GM12878 (cell line): ENCODE data around the gene CAMKK1. TPM values are rescaled to one million over a fixed set of nuclear protein-coding genes. Genes with fewer than 3 reads are reported as not detected.

Experiments
- ATAC-seq: fragments of 200-7000 bp; cut with Tn5 transposase; 3 replicates; pipeline ENCODE4 v1.9.1; 2020; ENCODE audit warnings: mild to moderate bottlenecking, moderate library complexity
- BruUV-seq: library from RNA; stranded (reverse); fragments of 400-500 nt; replicated peaks from 2 replicates; lab custom pipeline; 2021; lab: Mats Ljungman, UMichigan
- CTCF ChIA-PET: fragments of 300-600 bp; sonication (Branson Sonifier 250); formaldehyde crosslinking; extraction: SDS; loops from one replicate; lab custom pipeline; 2021; ENCODE audit warnings: inconsistent platforms; lab: Yijun Ruan, JAX
- POLR2A ChIA-PET: fragments of 350-600 bp; formaldehyde crosslinking; extraction: SDS; loops from one replicate; lab custom pipeline; 2021; ENCODE audit warnings: inconsistent platforms; lab: Charles Lee
- RAD21 ChIA-PET: fragments of 300-600 bp; sonication (Branson Sonifier 250); formaldehyde crosslinking; loops from one replicate; lab custom pipeline; 2023; ENCODE audit warnings: antibody characterized with exemption; ENCODE audit not compliant: unreplicated experiment; lab: Charles Lee
- SMC1A ChIA-PET: fragments of 300-600 bp; sonication (Branson Sonifier 250); formaldehyde crosslinking; loops from one replicate; lab custom pipeline; 2023; ENCODE audit not compliant: unreplicated experiment, uncharacterized antibody; lab: Charles Lee
- DNase-seq: peaks from one replicate; pipeline ENCODE4 v3.0.0-alpha.2; 2011; ENCODE audit warnings: low read depth, low spot score
- FAIRE-seq: peaks from 3 replicates; lab custom pipeline; 2011; peaks lifted over from hg19 to GRCh38; lab: Jason Lieb, UNC
- H2AFZ ChIP-seq: 2 replicates; pipeline ENCODE4 v1.6.0; 2011; ENCODE audit warnings: low read depth, low read length, control low read depth; ENCODE audit not compliant: control insufficient read depth
- H3K27ac ChIP-seq: 2 replicates; pipeline ENCODE4 v1.5.1; 2011; ENCODE audit warnings: control low read depth; ENCODE audit not compliant: control insufficient read depth, insufficient read depth
- H3K27me3 ChIP-seq, 2 experiments: replicated peaks in 1 of 2; 2 replicates each; pipeline versions ENCODE4 v1.6.0 to v1.6.1; 2011; ENCODE audit warnings: low read length in 1 of 2; ENCODE audit not compliant: control insufficient read depth in 2 of 2, insufficient read depth in 2 of 2
- H3K36me3 ChIP-seq, 2 experiments: 2 replicates each; pipeline ENCODE4 v1.5.1; 2011; ENCODE audit warnings: low read length in 1 of 2; ENCODE audit not compliant: control insufficient read depth in 2 of 2, insufficient read depth in 2 of 2
- H3K4me1 ChIP-seq: 2 replicates; pipeline ENCODE4 v1.6.1; 2011; ENCODE audit warnings: mild to moderate bottlenecking, low read length, moderate library complexity, mixed read lengths; ENCODE audit not compliant: control insufficient read depth, insufficient read depth
- H3K4me2 ChIP-seq: 2 replicates; pipeline ENCODE4 v1.6.0; 2011; ENCODE audit warnings: control low read depth; ENCODE audit not compliant: control insufficient read depth, insufficient read depth
- H3K4me3 ChIP-seq: fragments of 200-600 bp; sonication (generic); 2 replicates; pipeline ENCODE4 v1.5.1; 2016
- H3K79me2 ChIP-seq: 2 replicates; pipeline ENCODE4 v1.6.0; 2011; ENCODE audit warnings: low read length; ENCODE audit not compliant: control insufficient read depth, insufficient read depth
- H3K9ac ChIP-seq: 2 replicates; pipeline ENCODE4 v1.8.0; 2011; ENCODE audit warnings: low read length, control low read depth, mixed read lengths; ENCODE audit not compliant: control insufficient read depth, insufficient read depth
- H3K9me3 ChIP-seq: replicated peaks from 3 replicates; pipeline ENCODE4 v1.5.1; 2011; ENCODE audit warnings: mild to moderate bottlenecking, low read length; ENCODE audit not compliant: control insufficient read depth, insufficient read depth
- H4K20me1 ChIP-seq: 2 replicates; pipeline ENCODE4 v1.6.0; 2011; ENCODE audit not compliant: control insufficient read depth, insufficient read depth
- CBFB ChIP-seq: IDR thresholded peaks from 2 replicates; pipeline ENCODE4 v1.6.1; 2016; ENCODE audit warnings: antibody characterized with exemption, low read depth
- CBX3 ChIP-seq: fragments of 200-600 bp; sonication (generic); IDR thresholded peaks from 2 replicates; pipeline ENCODE4 v1.6.1; 2016; ENCODE audit warnings: low read depth, borderline replicate concordance
- LARP7 ChIP-seq: fragments of 450-650 bp; IDR thresholded peaks from 2 replicates; pipeline ENCODE4 v1.6.1; 2017; ENCODE audit warnings: mild to moderate bottlenecking
- MTA3 ChIP-seq: IDR thresholded peaks from 2 replicates; pipeline ENCODE4 v1.6.1; 2012; ENCODE audit warnings: low read length, inconsistent platforms, borderline replicate concordance
- MYC ChIP-seq: IDR thresholded peaks from 2 replicates; pipeline ENCODE4 v1.6.1; 2011; ENCODE audit warnings: mild to moderate bottlenecking, low read length, moderate library complexity, inconsistent platforms; ENCODE audit not compliant: insufficient read depth, insufficient replicate concordance, insufficient read length, severe bottlenecking
- NFIC ChIP-seq: IDR thresholded peaks from 2 replicates; pipeline ENCODE4 v1.6.1; 2012; ENCODE audit warnings: low read depth, mild to moderate bottlenecking, inconsistent platforms, low read length, moderate library complexity
- PKNOX1 ChIP-seq: fragments of 450-650 bp; IDR thresholded peaks from 2 replicates; pipeline ENCODE4 v1.6.1; 2016; ENCODE audit warnings: mild to moderate bottlenecking
- RAD51 ChIP-seq: fragments of 450-650 bp; IDR thresholded peaks from 2 replicates; pipeline ENCODE4 v1.6.1; 2016; ENCODE audit warnings: moderate library complexity, mild to moderate bottlenecking, inconsistent platforms
- RBBP5 ChIP-seq: fragments of 200-600 bp; sonication (generic); conservative IDR thresholded peaks from 2 replicates; pipeline ENCODE4 v1.6.1; 2016
- SPI1 ChIP-seq: IDR thresholded peaks from 2 replicates; pipeline ENCODE4 v1.6.1; 2011; ENCODE audit warnings: low read depth, mild to moderate bottlenecking, low read length, moderate library complexity, borderline replicate concordance; ENCODE audit not compliant: insufficient read depth
- TBL1XR1 ChIP-seq: IDR thresholded peaks from 2 replicates; pipeline ENCODE4 v1.6.1; 2012; ENCODE audit warnings: low read depth, low read length, improper control_type of control experiment
- TCF7 ChIP-seq: IDR thresholded peaks from 2 replicates; pipeline ENCODE4 v1.6.1; 2014; ENCODE audit warnings: antibody characterized with exemption, borderline replicate concordance
- ZNF592 ChIP-seq: fragments of 450-650 bp; IDR thresholded peaks from 2 replicates; pipeline ENCODE4 v1.6.1; 2017; ENCODE audit warnings: mild to moderate bottlenecking, moderate library complexity
- WGBS: methylation state at CpG from one replicate; pipeline ENCODE4 v1.1.6; 2016; ENCODE audit warnings: low lambda C conversion rate; ENCODE audit not compliant: insufficient replicate concordance, insufficient coverage; ENCODE audit errors: missing lambda C conversion rate; 5-methylcytosine and 5-hydroxymethylcytosine counted together
- in situ Hi-C: fragments of 300-500 bp; cut with MboI; formaldehyde crosslinking; loops from 9 replicates; pipeline ENCODE4 v1.14.3; 2018; ENCODE audit warnings: mixed read lengths
- intact Hi-C: fragments of 100-400 bp; cut with micrococcal nuclease; formaldehyde crosslinking; loops from one replicate; pipeline ENCODE4 v1.14.2; 2022; ENCODE audit not compliant: unreplicated experiment
- polyA plus RNA-seq, 11 experiments: library from polyadenylated mRNA; depleted of rRNA in 4 of 11; unstranded in 6 of 11; stranded (reverse) in 5 of 11; fragments of >200 nt; fragmentation: Nextera tagmentation in 4 of 11; fragmentation: Illumina TruSeq in 1 of 11; extraction: Ambion mirVana in 4 of 11; extraction: Trizol in 1 of 11; gene quantifications; 1 replicate in 1 of 11; 2 replicates in 10 of 11; pipeline versions ENCODE4 v1.2.1 to v1.2.3, GENCODE V29; 2011 to 2016; ENCODE audit warnings: inconsistent platforms in 2 of 11, missing spikeins in 2 of 11, low read depth in 1 of 11
- total RNA-seq, 4 experiments: library from RNA; depleted of rRNA in 3 of 4; stranded (reverse); fragments of >200 nt in 3 of 4; fragmentation: Illumina TruSeq in 1 of 4; extraction: Trizol in 1 of 4; gene quantifications; 2 replicates each; pipeline versions ENCODE4 v1.2.1 to v1.2.3, GENCODE V29; 2013 to 2021
- TF ChIP-seq, protein P1 (sequence below): fragments of 450-650 bp; IDR thresholded peaks from 2 replicates; pipeline ENCODE4 v1.6.1; 2016; ENCODE audit warnings: mild to moderate bottlenecking
- TF ChIP-seq, protein P2 (sequence below), 3 experiments: IDR thresholded peaks in 2 of 3; conservative IDR thresholded peaks in 1 of 3; 2 replicates each; pipeline ENCODE4 v1.5.1; 2011; ENCODE audit warnings: low read depth in 3 of 3, low read length in 3 of 3, mild to moderate bottlenecking in 3 of 3, control low read depth in 2 of 3, moderate library complexity in 2 of 3, inconsistent platforms in 1 of 3, mixed read lengths in 1 of 3; ENCODE audit not compliant: control insufficient read depth in 2 of 3, insufficient read depth in 1 of 3; ENCODE audit errors: extremely low read depth in 1 of 3

The CAMKK1 gene
- total and polyA plus RNA-seq, 10 of the 15 experiments (the other 5 are each of a cell fraction or from before 2014, with no cell fraction given), result 0.06 to 0.84 (median 0.37) TPM

- SMC1A ChIA-PET, result interaction anchor here (6.5 kb wide), 1 partner anchor 111 kb away, joined by 79 read pairs; no protein-coding TSS in a partner anchor
- TF ChIP-seq PKNOX1, result no peak
- TF ChIP-seq, protein P1, sequence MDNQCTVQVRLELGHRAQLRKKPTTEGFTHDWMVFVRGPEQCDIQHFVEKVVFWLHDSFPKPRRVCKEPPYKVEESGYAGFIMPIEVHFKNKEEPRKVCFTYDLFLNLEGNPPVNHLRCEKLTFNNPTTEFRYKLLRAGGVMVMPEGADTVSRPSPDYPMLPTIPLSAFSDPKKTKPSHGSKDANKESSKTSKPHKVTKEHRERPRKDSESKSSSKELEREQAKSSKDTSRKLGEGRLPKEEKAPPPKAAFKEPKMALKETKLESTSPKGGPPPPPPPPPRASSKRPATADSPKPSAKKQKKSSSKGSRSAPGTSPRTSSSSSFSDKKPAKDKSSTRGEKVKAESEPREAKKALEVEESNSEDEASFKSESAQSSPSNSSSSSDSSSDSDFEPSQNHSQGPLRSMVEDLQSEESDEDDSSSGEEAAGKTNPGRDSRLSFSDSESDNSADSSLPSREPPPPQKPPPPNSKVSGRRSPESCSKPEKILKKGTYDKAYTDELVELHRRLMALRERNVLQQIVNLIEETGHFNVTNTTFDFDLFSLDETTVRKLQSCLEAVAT, result no peak
- no peak for TF ChIP-seq MTA3
- no peak for TF ChIP-seq RBBP5
- no peak for TF ChIP-seq TCF7
- TF ChIP-seq ZNF592, result no peak
- TF ChIP-seq RAD51, result no peak
- TF ChIP-seq, protein P2, sequence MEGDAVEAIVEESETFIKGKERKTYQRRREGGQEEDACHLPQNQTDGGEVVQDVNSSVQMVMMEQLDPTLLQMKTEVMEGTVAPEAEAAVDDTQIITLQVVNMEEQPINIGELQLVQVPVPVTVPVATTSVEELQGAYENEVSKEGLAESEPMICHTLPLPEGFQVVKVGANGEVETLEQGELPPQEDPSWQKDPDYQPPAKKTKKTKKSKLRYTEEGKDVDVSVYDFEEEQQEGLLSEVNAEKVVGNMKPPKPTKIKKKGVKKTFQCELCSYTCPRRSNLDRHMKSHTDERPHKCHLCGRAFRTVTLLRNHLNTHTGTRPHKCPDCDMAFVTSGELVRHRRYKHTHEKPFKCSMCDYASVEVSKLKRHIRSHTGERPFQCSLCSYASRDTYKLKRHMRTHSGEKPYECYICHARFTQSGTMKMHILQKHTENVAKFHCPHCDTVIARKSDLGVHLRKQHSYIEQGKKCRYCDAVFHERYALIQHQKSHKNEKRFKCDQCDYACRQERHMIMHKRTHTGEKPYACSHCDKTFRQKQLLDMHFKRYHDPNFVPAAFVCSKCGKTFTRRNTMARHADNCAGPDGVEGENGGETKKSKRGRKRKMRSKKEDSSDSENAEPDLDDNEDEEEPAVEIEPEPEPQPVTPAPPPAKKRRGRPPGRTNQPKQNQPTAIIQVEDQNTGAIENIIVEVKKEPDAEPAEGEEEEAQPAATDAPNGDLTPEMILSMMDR (IDR thresholded peaks at IDR 0.05 in 2 of 3, conservative IDR thresholded peaks at IDR 0.05 in 1 of 3; ENCODE audit: control insufficient read depth in 2 of 3, extremely low read depth in 1 of 3, insufficient read depth in 1 of 3, low read depth in 3 of 3, low read length in 3 of 3), result no peak
- no peak for TF ChIP-seq CBX3
- TF ChIP-seq CBFB, result no peak
- no peak for TF ChIP-seq TBL1XR1
- no peak for TF ChIP-seq MYC
- TF ChIP-seq SPI1, result no peak
- no peak for TF ChIP-seq NFIC
- TF ChIP-seq LARP7, result no peak
These were observed 44.5 kb downstream of the CAMKK1 start for GRCh38 chr17:3848229-3848835.

More at GRCh38 chr17:3848229-3848835, 44.5 kb downstream of the CAMKK1 start:
- Histone ChIP-seq H4K20me1 (no peaks in the 10 kb centered on the region), H3K4me1 (peaks cover 17% of the 10 kb centered on the region), H3K9me3 (no peaks in the 10 kb centered on the region), H2AFZ (no peak overlapping the region), H3K79me2 (peaks cover 22% of the 10 kb centered on the region), H3K27ac (no peak overlapping the region), H3K36me3 (no peaks in the 10 kb centered on the region; a peak in 1 of 4 replicates), H3K4me2 (no peak overlapping the region), H3K27me3 (no peaks in the 10 kb centered on the region; a peak in 1 of 4 replicates), H3K4me3 (no peak overlapping the region), H3K9ac (no peak overlapping the region)
- 71% methylated on average over 9 of the region's 9 CpGs for WGBS
- ATAC-seq, result no peak
- no TSS peak for BruUV-seq
- FAIRE-seq, result no peak
- ChIA-PET POLR2A (no interaction called here), CTCF (interaction anchor here (1.2 to 1.7 kb wide), 2 partner anchors 21 to 111 kb away, joined by 6 to 8 read pairs; no protein-coding TSS in a partner anchor), RAD21 (no interaction called here)
- DNase-seq, result no peak
- intact Hi-C loops, result no loop called here
- in situ Hi-C loops, result no loop called here
